Ascending aorta (tissue), 2 donors: ENCODE measurements around the gene NSUN2. TPM values are rescaled to one million over a fixed set of nuclear protein-coding genes. Genes with fewer than 3 reads are reported as not detected.

ENCODE experiments used
- DNase-seq, 2 donors: peaks; one replicate each; pipeline ENCODE4 v3.0.0-alpha.2; 2019; ENCODE audit warnings: low spot score in 2 of 2
- H3K27ac ChIP-seq, 2 donors: fragments of 200-600 bp; sonication (generic); one replicate each; pipeline ENCODE4 v1.5.1; 2016 to 2017; ENCODE audit warnings: mild to moderate bottlenecking in 1 of 2
- H3K27me3 ChIP-seq: fragments of 200-600 bp; sonication (generic); one replicate; pipeline ENCODE4 v1.5.1; 2017
- H3K36me3 ChIP-seq, 2 donors: fragments of 200-600 bp; sonication (generic); one replicate each; pipeline ENCODE4 v1.5.1; 2016
- H3K4me1 ChIP-seq, 2 donors: fragments of 200-600 bp; sonication (generic); one replicate each; pipeline ENCODE4 v1.5.1; 2016 to 2017; ENCODE audit warnings: mild to moderate bottlenecking in 1 of 2
- H3K4me3 ChIP-seq, 2 donors: fragments of 200-600 bp; sonication (generic); one replicate each; pipeline ENCODE4 v1.5.1; 2016 to 2017; ENCODE audit warnings: mild to moderate bottlenecking in 1 of 2
- H3K9me3 ChIP-seq, 2 donors: fragments of 200-600 bp; sonication (generic); one replicate each; pipeline ENCODE4 v1.5.1; 2016
- CTCF ChIP-seq, 3 experiments: fragments of 200-600 bp in 2 of 3; fragments of 450-650 bp in 1 of 3; sonication (generic) in 2 of 3; IDR thresholded peaks; one replicate each; pipeline ENCODE4 v1.5.1; 2016 to 2019; ENCODE audit warnings: antibody characterized with exemption in 3 of 3, mild to moderate bottlenecking in 1 of 3, moderate library complexity in 1 of 3
- intact Hi-C: fragments of 100-400 bp; cut with DNase I; formaldehyde crosslinking; loops from one replicate; pipeline ENCODE4 v1.15.1; 2023
- total RNA-seq: library from RNA; depleted of rRNA; stranded (reverse); fragments of >200 nt; gene quantifications from one replicate; pipeline ENCODE4 v1.1.0, GENCODE V29; 2016

NSUN2 gene
- total RNA-seq, 1 donor from 2014 or later: 19.1 TPM

GRCh38 chr5:6599739-6600138 lies 33.1 kb downstream of the NSUN2 start:
- DNase-seq: no peak
- intact Hi-C loops: no loop called here
- TF ChIP-seq CTCF (IDR thresholded peaks at IDR 0.05): no peak
- Histone ChIP-seq H3K27ac (peak overlapping the region in 1 of 2 donors; percentile 3), H3K36me3 (peaks cover 43 to 71% of the 10 kb centered on the region in 2 donors), H3K9me3 (no peaks in the 10 kb centered on the region), H3K27me3 (no peaks in the 10 kb centered on the region), H3K4me3 (no peak overlapping the region), H3K4me1 (peaks cover 0 to 7% of the 10 kb centered on the region in 2 donors)

GRCh38 chr5:6598351-6598900 lies 34.4 kb downstream of the NSUN2 start:
- Histone ChIP-seq H3K4me3 (no peak overlapping the region), H3K27me3 (no peaks in the 10 kb centered on the region), H3K4me1 (peaks cover 0 to 7% of the 10 kb centered on the region in 2 donors), H3K27ac (peak overlapping the region; percentile 56 to 69), H3K9me3 (no peaks in the 10 kb centered on the region), H3K36me3 (peaks cover 30 to 58% of the 10 kb centered on the region in 2 donors)
- intact Hi-C loops: no loop called here
- TF ChIP-seq CTCF (IDR thresholded peaks at IDR 0.05): no peak
- no peak for DNase-seq

- intact Hi-C loops: no loop called here
- Histone ChIP-seq H3K36me3 (peaks cover 22 to 56% of the 10 kb centered on the region in 2 donors), H3K27me3 (no peaks in the 10 kb centered on the region)
Observed at GRCh38 chr5:6597557-6597956, 35.3 kb downstream of the NSUN2 start.

GRCh38 chr5:6596388-6596787 lies 36.5 kb downstream of the NSUN2 start:
- intact Hi-C loops: no loop called here
- no peak for DNase-seq
- Histone ChIP-seq H3K9me3 (no peaks in the 10 kb centered on the region), H3K27ac (no peak overlapping the region), H3K27me3 (no peaks in the 10 kb centered on the region), H3K4me3 (no peak overlapping the region), H3K36me3 (peaks cover 10 to 44% of the 10 kb centered on the region in 2 donors), H3K4me1 (peaks cover 0 to 7% of the 10 kb centered on the region in 2 donors)
- TF ChIP-seq CTCF (IDR thresholded peaks at IDR 0.05): no peak

More at GRCh38 chr5:6597557-6597956, 35.3 kb downstream of the NSUN2 start:
- Histone ChIP-seq H3K4me1 (peaks cover 0 to 7% of the 10 kb centered on the region in 2 donors), H3K4me3 (no peak overlapping the region), H3K27ac (peak overlapping the region; percentile 56 to 69), H3K9me3 (no peaks in the 10 kb centered on the region)
- no peak for TF ChIP-seq CTCF (IDR thresholded peaks at IDR 0.05)
- DNase-seq: no peak

GRCh38 chr5:6595405-6595804 lies 37.4 kb downstream of the NSUN2 start:
- Histone ChIP-seq H3K4me3 (no peak overlapping the region), H3K27me3 (no peaks in the 10 kb centered on the region), H3K9me3 (no peaks in the 10 kb centered on the region), H3K36me3 (peaks cover 8 to 34% of the 10 kb centered on the region in 2 donors), H3K4me1 (peaks cover 0 to 7% of the 10 kb centered on the region in 2 donors), H3K27ac (no peak overlapping the region)
- no peak for DNase-seq
- intact Hi-C loops: no loop called here
- no peak for TF ChIP-seq CTCF (IDR thresholded peaks at IDR 0.05)
